Measurements from ENCODE around the gene MFSD6L.

Gene MFSD6L

GRCh38 chr17:8794636-8795035, 4.5 kb downstream of the MFSD6L start:
- H3K27ac ChIP-seq (ENCODE audit: low read depth, low read length), result no peak overlapping the region
- H3K9me2 ChIP-seq (replicated peaks; ENCODE audit: control insufficient read depth, low read length), result no peaks in the 10 kb centered on the region
- no peak for TF ChIP-seq EZH2phosphoT487 (IDR thresholded peaks at IDR 0.05; ENCODE audit: borderline replicate concordance, low read length)
- TF ChIP-seq CTCF (IDR thresholded peaks at IDR 0.05; ENCODE audit: low read depth, low read length, poor library complexity, severe bottlenecking), result no peak
- no peaks in the 10 kb centered on the region for H3K9me3 ChIP-seq (ENCODE audit: control insufficient read depth, insufficient read depth, low read length)
- H4K20me1 ChIP-seq (ENCODE audit: control insufficient read depth, insufficient read depth, low read depth, low read length), result no peaks in the 10 kb centered on the region
- no peaks in the 10 kb centered on the region for H3K36me3 ChIP-seq (ENCODE audit: control insufficient read depth, low read length)
- H3K4me2 ChIP-seq (ENCODE audit: low read length), result no peak overlapping the region
- H3F3A ChIP-seq (ENCODE audit: control insufficient read depth, insufficient read depth), result no peaks in the 10 kb centered on the region
- H3K4me1 ChIP-seq (ENCODE audit: control insufficient read depth, low read length), result no peaks in the 10 kb centered on the region
- H3K79me2 ChIP-seq (ENCODE audit: control insufficient read depth, low read length), result no peaks in the 10 kb centered on the region
- no peak overlapping the region for H3K4me3 ChIP-seq (ENCODE audit: low read length)
- H3K27me3 ChIP-seq (ENCODE audit: control insufficient read depth, low read length), result peaks cover 8% of the 10 kb centered on the region

GRCh38 chr17:8793649-8794048, 5.5 kb downstream of the MFSD6L start:
- Histone ChIP-seq H3K9me3 (ENCODE audit: control insufficient read depth, insufficient read depth, low read length) (no peaks in the 10 kb centered on the region), H3K27ac (ENCODE audit: low read depth, low read length) (no peak overlapping the region), H3K9me2 (replicated peaks; ENCODE audit: control insufficient read depth, low read length) (no peaks in the 10 kb centered on the region), H3K4me3 (ENCODE audit: low read length) (no peak overlapping the region), H3K4me1 (ENCODE audit: control insufficient read depth, low read length) (no peaks in the 10 kb centered on the region), H3K36me3 (ENCODE audit: control insufficient read depth, low read length) (no peaks in the 10 kb centered on the region), H3K27me3 (ENCODE audit: control insufficient read depth, low read length) (peaks cover 13% of the 10 kb centered on the region), H3K79me2 (ENCODE audit: control insufficient read depth, low read length) (no peaks in the 10 kb centered on the region), H4K20me1 (ENCODE audit: control insufficient read depth, insufficient read depth, low read depth, low read length) (no peaks in the 10 kb centered on the region), H3K4me2 (ENCODE audit: low read length) (no peak overlapping the region), H3F3A (ENCODE audit: control insufficient read depth, insufficient read depth) (no peaks in the 10 kb centered on the region)
- TF ChIP-seq CTCF (IDR thresholded peaks at IDR 0.05; ENCODE audit: low read depth, low read length, poor library complexity, severe bottlenecking), result no peak
- TF ChIP-seq EZH2phosphoT487 (IDR thresholded peaks at IDR 0.05; ENCODE audit: borderline replicate concordance, low read length), result no peak

GRCh38 chr17:8792646-8793045, 6.5 kb downstream of the MFSD6L start:
- Histone ChIP-seq H3K9me2 (replicated peaks; ENCODE audit: control insufficient read depth, low read length) (no peaks in the 10 kb centered on the region), H3K79me2 (ENCODE audit: control insufficient read depth, low read length) (no peaks in the 10 kb centered on the region), H3K4me1 (ENCODE audit: control insufficient read depth, low read length) (no peaks in the 10 kb centered on the region), H3K36me3 (ENCODE audit: control insufficient read depth, low read length) (no peaks in the 10 kb centered on the region), H3K27me3 (ENCODE audit: control insufficient read depth, low read length) (peaks cover 13% of the 10 kb centered on the region), H3F3A (ENCODE audit: control insufficient read depth, insufficient read depth) (no peaks in the 10 kb centered on the region), H3K9me3 (ENCODE audit: control insufficient read depth, insufficient read depth, low read length) (no peaks in the 10 kb centered on the region), H3K4me3 (ENCODE audit: low read length) (no peak overlapping the region), H4K20me1 (ENCODE audit: control insufficient read depth, insufficient read depth, low read depth, low read length) (no peaks in the 10 kb centered on the region), H3K27ac (ENCODE audit: low read depth, low read length) (no peak overlapping the region), H3K4me2 (ENCODE audit: low read length) (no peak overlapping the region)
- TF ChIP-seq EZH2phosphoT487 (IDR thresholded peaks at IDR 0.05; ENCODE audit: borderline replicate concordance, low read length), result no peak
- no peak for TF ChIP-seq CTCF (IDR thresholded peaks at IDR 0.05; ENCODE audit: low read depth, low read length, poor library complexity, severe bottlenecking)

- H3K27ac ChIP-seq (ENCODE audit: low read depth, low read length), result no peak overlapping the region
- H3K27me3 ChIP-seq (ENCODE audit: control insufficient read depth, low read length), result peaks cover 13% of the 10 kb centered on the region
- no peaks in the 10 kb centered on the region for H3K9me2 ChIP-seq (replicated peaks; ENCODE audit: control insufficient read depth, low read length)
- H3F3A ChIP-seq (ENCODE audit: control insufficient read depth, insufficient read depth), result no peaks in the 10 kb centered on the region
- no peaks in the 10 kb centered on the region for H4K20me1 ChIP-seq (ENCODE audit: control insufficient read depth, insufficient read depth, low read depth, low read length)
- no peaks in the 10 kb centered on the region for H3K79me2 ChIP-seq (ENCODE audit: control insufficient read depth, low read length)
- H3K36me3 ChIP-seq (ENCODE audit: control insufficient read depth, low read length), result no peaks in the 10 kb centered on the region
- no peaks in the 10 kb centered on the region for H3K4me1 ChIP-seq (ENCODE audit: control insufficient read depth, low read length)
- TF ChIP-seq CTCF (IDR thresholded peaks at IDR 0.05; ENCODE audit: low read depth, low read length, poor library complexity, severe bottlenecking) (no peak), EZH2phosphoT487 (IDR thresholded peaks at IDR 0.05; ENCODE audit: borderline replicate concordance, low read length) (no peak)
- no peak overlapping the region for H3K4me3 ChIP-seq (ENCODE audit: low read length)
- no peaks in the 10 kb centered on the region for H3K9me3 ChIP-seq (ENCODE audit: control insufficient read depth, insufficient read depth, low read length)
- H3K4me2 ChIP-seq (ENCODE audit: low read length), result no peak overlapping the region
Observed at GRCh38 chr17:8791910-8792270, 7.3 kb downstream of the MFSD6L start.
